HepG2 (cell line): ENCODE results near the gene PPIP5K2. TPM values are rescaled to one million over a fixed set of nuclear protein-coding genes. Genes with fewer than 3 reads are reported as not detected.

Source experiments
- GTF2F1 ChIP-seq: fragments of 150-350 bp; IDR thresholded peaks from 2 replicates; pipeline ENCODE4 v1.6.1; 2014; ENCODE audit warnings: low read length
- MLLT10 ChIP-seq: sonication (generic); formaldehyde crosslinking; IDR thresholded peaks from 2 replicates; pipeline ENCODE4 v1.4.0; 2020; ENCODE audit warnings: missing genetic modification reagents
- MXD1 ChIP-seq: sonication (generic); formaldehyde crosslinking; IDR thresholded peaks from 2 replicates; pipeline ENCODE4 v1.4.0; 2020; ENCODE audit warnings: mild to moderate bottlenecking, missing genetic modification reagents
- NCOR1 ChIP-seq: fragments of 200-600 bp; sonication (generic); IDR thresholded peaks from 2 replicates; pipeline ENCODE4 v1.7.0; 2017; ENCODE audit warnings: antibody characterized with exemption, low read length, borderline replicate concordance
- NFATC3 ChIP-seq: sonication (generic); formaldehyde crosslinking; IDR thresholded peaks from 2 replicates; pipeline ENCODE4 v1.5.1; 2020; ENCODE audit warnings: mild to moderate bottlenecking, missing genetic modification reagents
- NONO ChIP-seq, 2 experiments: fragments of 450-650 bp in 1 of 2; sonication (generic) in 1 of 2; formaldehyde crosslinking in 1 of 2; IDR thresholded peaks in 1 of 2; conservative IDR thresholded peaks in 1 of 2; 2 replicates each; pipeline versions ENCODE4 v1.6.1 to v1.8.0; 2017 to 2022; ENCODE audit warnings: mild to moderate bottlenecking in 1 of 2, missing genetic modification reagents in 1 of 2, moderate library complexity in 1 of 2
- PRDM4 ChIP-seq: sonication (generic); formaldehyde crosslinking; IDR thresholded peaks from 2 replicates; pipeline ENCODE4 v1.9.0; 2021; ENCODE audit warnings: missing genetic modification reagents, borderline replicate concordance
- RCOR2 ChIP-seq: IDR thresholded peaks from 2 replicates; pipeline ENCODE4 v1.6.1; 2016; ENCODE audit warnings: missing biosample characterization, missing genetic modification reagents
- TBX3 ChIP-seq: fragments of 450-650 bp; IDR thresholded peaks from 2 replicates; pipeline ENCODE4 v1.6.1; 2017; ENCODE audit warnings: antibody characterized with exemption, mild to moderate bottlenecking, inconsistent platforms, borderline replicate concordance
- TGIF2 ChIP-seq: IDR thresholded peaks from 2 replicates; pipeline ENCODE4 v1.6.1; 2016; ENCODE audit warnings: control low read depth, missing compliant biosample characterization
- ZBTB20 ChIP-seq: sonication (generic); formaldehyde crosslinking; IDR thresholded peaks from 2 replicates; pipeline ENCODE4 v1.8.1; 2023; ENCODE audit warnings: missing genetic modification reagents, low read depth, mild to moderate bottlenecking, borderline replicate concordance
- ZBTB38 ChIP-seq: sonication (generic); formaldehyde crosslinking; IDR thresholded peaks from 2 replicates; pipeline ENCODE4 v1.5.1; 2020; ENCODE audit warnings: mild to moderate bottlenecking, missing genetic modification reagents
- ZNF124 ChIP-seq: sonication (generic); formaldehyde crosslinking; IDR thresholded peaks from 2 replicates; pipeline ENCODE4 v1.4.0; 2020; ENCODE audit warnings: missing genetic modification reagents
- ZNF160 ChIP-seq: sonication (generic); formaldehyde crosslinking; IDR thresholded peaks from 2 replicates; pipeline ENCODE4 v1.8.0; 2022; ENCODE audit warnings: mild to moderate bottlenecking, inconsistent platforms, missing genetic modification reagents
- ZNF556 ChIP-seq: sonication (generic); formaldehyde crosslinking; IDR thresholded peaks from 2 replicates; pipeline ENCODE4 v1.4.0; 2020; ENCODE audit warnings: mild to moderate bottlenecking, missing genetic modification reagents, borderline replicate concordance
- ZNF766 ChIP-seq: sonication (generic); formaldehyde crosslinking; IDR thresholded peaks from 2 replicates; pipeline ENCODE4 v1.5.0; 2020; ENCODE audit warnings: missing genetic modification reagents, borderline replicate concordance
- polyA plus RNA-seq, 8 experiments: library from polyadenylated mRNA; depleted of rRNA in 3 of 8; stranded (reverse) in 7 of 8; unstranded in 1 of 8; fragments of >200 nt; fragmentation: Illumina TruSeq in 4 of 8; extraction: Trizol in 4 of 8; gene quantifications; 2 replicates each; pipeline versions ENCODE4 v1.2.1 to v1.2.3, GENCODE V29; 2011 to 2016; ENCODE audit warnings: low read depth in 4 of 8, missing spikeins in 1 of 8, mixed read lengths in 1 of 8; ENCODE audit not compliant: insufficient read depth in 1 of 8
- total RNA-seq, 5 experiments: library from RNA; depleted of rRNA; stranded (reverse); fragments of >200 nt; fragmentation: Illumina TruSeq; extraction: Trizol; gene quantifications; 2 replicates each; pipeline ENCODE4 v1.2.3, GENCODE V29; 2016; ENCODE audit warnings: low read depth in 1 of 5
- TF ChIP-seq, protein P1 (sequence below): IDR thresholded peaks from 2 replicates; pipeline ENCODE4 v1.6.1; 2016; ENCODE audit warnings: control low read depth
- TF ChIP-seq, protein P2 (sequence below), 2 experiments: IDR thresholded peaks; 2 replicates each; pipeline ENCODE4 v1.6.1; 2011 to 2012; ENCODE audit warnings: low read length in 2 of 2, borderline replicate concordance in 1 of 2, low read depth in 1 of 2, mild to moderate bottlenecking in 1 of 2, moderate library complexity in 1 of 2
- TF ChIP-seq, protein P3 (sequence below): sonication (generic); formaldehyde crosslinking; conservative IDR thresholded peaks from 2 replicates; pipeline ENCODE4 v1.4.0; 2020; ENCODE audit warnings: missing genetic modification reagents

Gene PPIP5K2
- total and polyA plus RNA-seq, 2 of the 13 experiments (the other 11 are each of a cell fraction or from before 2014, with no cell fraction given): 19.7 to 45.6 TPM

DNA sequence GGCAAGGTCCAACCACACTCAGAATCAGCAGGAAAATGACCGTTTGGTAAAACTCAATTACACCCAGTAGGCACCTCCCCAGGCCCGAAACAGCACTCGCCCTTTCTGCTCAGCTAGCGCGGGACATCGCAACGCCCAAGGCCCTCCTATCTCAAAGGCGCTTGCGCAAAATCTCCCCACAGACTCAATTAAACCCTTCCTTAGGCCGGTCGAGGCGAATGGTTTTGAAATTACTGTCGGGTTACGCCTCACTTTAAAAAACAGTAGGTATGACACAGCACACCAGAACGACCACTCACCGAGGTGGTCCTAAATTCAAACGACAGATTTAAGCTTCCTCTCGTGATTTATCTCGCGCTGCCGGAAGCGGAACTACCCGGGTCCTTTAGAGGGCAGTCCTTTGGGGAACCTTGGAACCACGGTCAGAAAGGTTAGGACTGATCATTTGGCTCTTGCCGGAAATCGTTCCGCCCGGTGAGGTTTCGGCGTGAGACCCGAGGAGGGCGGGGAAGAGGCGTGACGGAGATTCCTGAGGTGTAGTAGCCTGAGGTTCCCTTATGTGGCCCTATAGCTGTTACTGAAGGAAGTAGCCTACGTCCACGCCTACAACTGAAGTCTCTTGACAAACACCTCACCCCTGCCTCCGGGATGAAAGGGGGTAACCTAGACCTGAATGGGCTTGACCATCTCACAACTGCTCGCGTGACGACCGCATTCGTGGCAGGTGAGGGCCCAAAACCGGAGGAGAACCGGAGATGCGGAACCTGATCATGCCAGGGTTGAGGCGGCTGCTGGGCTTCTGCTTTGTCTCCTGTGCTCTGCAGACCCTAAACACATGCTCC lies at the start of gene PPIP5K2, which contains the start of gene GIN1 (continued):
- peak; percentile 82 for TF ChIP-seq ZBTB20 (CRISPR knock-in tag)
- no peak for TF ChIP-seq ZBTB38 (CRISPR knock-in tag)
- peak; percentile 88; the same call in 1 of the 2 replicates for TF ChIP-seq ZNF766 (CRISPR knock-in tag)
- peak; percentile 59 for TF ChIP-seq NCOR1
- TF ChIP-seq PRDM4: no peak
- TF ChIP-seq GTF2F1: peak; percentile 7; the same call in 1 of the 2 replicates
- TF ChIP-seq, protein P1, sequence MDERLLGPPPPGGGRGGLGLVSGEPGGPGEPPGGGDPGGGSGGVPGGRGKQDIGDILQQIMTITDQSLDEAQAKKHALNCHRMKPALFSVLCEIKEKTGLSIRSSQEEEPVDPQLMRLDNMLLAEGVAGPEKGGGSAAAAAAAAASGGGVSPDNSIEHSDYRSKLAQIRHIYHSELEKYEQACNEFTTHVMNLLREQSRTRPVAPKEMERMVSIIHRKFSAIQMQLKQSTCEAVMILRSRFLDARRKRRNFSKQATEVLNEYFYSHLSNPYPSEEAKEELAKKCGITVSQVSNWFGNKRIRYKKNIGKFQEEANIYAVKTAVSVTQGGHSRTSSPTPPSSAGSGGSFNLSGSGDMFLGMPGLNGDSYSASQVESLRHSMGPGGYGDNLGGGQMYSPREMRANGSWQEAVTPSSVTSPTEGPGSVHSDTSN: 0 out of 2 replicates have a peak, but pooled peaks have one; percentile 5
- TF ChIP-seq, protein P2, sequence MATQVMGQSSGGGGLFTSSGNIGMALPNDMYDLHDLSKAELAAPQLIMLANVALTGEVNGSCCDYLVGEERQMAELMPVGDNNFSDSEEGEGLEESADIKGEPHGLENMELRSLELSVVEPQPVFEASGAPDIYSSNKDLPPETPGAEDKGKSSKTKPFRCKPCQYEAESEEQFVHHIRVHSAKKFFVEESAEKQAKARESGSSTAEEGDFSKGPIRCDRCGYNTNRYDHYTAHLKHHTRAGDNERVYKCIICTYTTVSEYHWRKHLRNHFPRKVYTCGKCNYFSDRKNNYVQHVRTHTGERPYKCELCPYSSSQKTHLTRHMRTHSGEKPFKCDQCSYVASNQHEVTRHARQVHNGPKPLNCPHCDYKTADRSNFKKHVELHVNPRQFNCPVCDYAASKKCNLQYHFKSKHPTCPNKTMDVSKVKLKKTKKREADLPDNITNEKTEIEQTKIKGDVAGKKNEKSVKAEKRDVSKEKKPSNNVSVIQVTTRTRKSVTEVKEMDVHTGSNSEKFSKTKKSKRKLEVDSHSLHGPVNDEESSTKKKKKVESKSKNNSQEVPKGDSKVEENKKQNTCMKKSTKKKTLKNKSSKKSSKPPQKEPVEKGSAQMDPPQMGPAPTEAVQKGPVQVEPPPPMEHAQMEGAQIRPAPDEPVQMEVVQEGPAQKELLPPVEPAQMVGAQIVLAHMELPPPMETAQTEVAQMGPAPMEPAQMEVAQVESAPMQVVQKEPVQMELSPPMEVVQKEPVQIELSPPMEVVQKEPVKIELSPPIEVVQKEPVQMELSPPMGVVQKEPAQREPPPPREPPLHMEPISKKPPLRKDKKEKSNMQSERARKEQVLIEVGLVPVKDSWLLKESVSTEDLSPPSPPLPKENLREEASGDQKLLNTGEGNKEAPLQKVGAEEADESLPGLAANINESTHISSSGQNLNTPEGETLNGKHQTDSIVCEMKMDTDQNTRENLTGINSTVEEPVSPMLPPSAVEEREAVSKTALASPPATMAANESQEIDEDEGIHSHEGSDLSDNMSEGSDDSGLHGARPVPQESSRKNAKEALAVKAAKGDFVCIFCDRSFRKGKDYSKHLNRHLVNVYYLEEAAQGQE (IDR thresholded peaks at IDR 0.05; ENCODE audit: borderline replicate concordance in 1 of 2, low read depth in 1 of 2, low read length in 2 of 2): peak in 1 of 2 experiments; percentile 32; a peak in 1 of 4 replicates
- TF ChIP-seq MLLT10 (CRISPR knock-in tag): no peak
- TF ChIP-seq ZNF124 (CRISPR knock-in tag): peak; percentile 75
- TF ChIP-seq ZNF160: peak; percentile 49; the same call in 1 of the 2 replicates
- TF ChIP-seq ZNF556 (CRISPR knock-in tag): peak; percentile 86; the same call in 1 of the 2 replicates
- no peak for TF ChIP-seq NFATC3 (CRISPR knock-in tag)
- peak; percentile 37; the same call in 1 of the 2 replicates for TF ChIP-seq TBX3
- TF ChIP-seq NONO (IDR thresholded peaks at IDR 0.05): no peak
- TF ChIP-seq NONO (CRISPR knock-in tag; conservative IDR thresholded peaks at IDR 0.05): peak; percentile 98
- TF ChIP-seq, protein P3, sequence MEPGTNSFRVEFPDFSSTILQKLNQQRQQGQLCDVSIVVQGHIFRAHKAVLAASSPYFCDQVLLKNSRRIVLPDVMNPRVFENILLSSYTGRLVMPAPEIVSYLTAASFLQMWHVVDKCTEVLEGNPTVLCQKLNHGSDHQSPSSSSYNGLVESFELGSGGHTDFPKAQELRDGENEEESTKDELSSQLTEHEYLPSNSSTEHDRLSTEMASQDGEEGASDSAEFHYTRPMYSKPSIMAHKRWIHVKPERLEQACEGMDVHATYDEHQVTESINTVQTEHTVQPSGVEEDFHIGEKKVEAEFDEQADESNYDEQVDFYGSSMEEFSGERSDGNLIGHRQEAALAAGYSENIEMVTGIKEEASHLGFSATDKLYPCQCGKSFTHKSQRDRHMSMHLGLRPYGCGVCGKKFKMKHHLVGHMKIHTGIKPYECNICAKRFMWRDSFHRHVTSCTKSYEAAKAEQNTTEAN (CRISPR knock-in tag): no peak; the same call in 1 of the 2 replicates
- TF ChIP-seq RCOR2 (CRISPR knock-in tag): no peak
- TF ChIP-seq MXD1 (CRISPR knock-in tag): no peak
- TF ChIP-seq TGIF2 (CRISPR knock-in tag): peak; percentile 67; the same call in 1 of the 2 replicates
